Smooth muscle cell of the coronary artery (primary cell): Measurements from ENCODE around the gene MBNL3. TPM values are rescaled to one million over a fixed set of nuclear protein-coding genes. Genes with fewer than 3 reads are reported as not detected.

Source experiments
- total RNA-seq: library from RNA; depleted of rRNA; stranded (reverse); fragments of >200 nt; gene quantifications from 2 replicates; pipeline ENCODE4 v1.2.3, GENCODE V29; 2014; ENCODE audit warnings: low replicate concordance

The MBNL3 gene, protein sequence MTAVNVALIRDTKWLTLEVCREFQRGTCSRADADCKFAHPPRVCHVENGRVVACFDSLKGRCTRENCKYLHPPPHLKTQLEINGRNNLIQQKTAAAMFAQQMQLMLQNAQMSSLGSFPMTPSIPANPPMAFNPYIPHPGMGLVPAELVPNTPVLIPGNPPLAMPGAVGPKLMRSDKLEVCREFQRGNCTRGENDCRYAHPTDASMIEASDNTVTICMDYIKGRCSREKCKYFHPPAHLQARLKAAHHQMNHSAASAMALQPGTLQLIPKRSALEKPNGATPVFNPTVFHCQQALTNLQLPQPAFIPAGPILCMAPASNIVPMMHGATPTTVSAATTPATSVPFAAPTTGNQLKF
- 0.53 and 2.1 TPM in 2 replicates for total RNA-seq

DNA sequence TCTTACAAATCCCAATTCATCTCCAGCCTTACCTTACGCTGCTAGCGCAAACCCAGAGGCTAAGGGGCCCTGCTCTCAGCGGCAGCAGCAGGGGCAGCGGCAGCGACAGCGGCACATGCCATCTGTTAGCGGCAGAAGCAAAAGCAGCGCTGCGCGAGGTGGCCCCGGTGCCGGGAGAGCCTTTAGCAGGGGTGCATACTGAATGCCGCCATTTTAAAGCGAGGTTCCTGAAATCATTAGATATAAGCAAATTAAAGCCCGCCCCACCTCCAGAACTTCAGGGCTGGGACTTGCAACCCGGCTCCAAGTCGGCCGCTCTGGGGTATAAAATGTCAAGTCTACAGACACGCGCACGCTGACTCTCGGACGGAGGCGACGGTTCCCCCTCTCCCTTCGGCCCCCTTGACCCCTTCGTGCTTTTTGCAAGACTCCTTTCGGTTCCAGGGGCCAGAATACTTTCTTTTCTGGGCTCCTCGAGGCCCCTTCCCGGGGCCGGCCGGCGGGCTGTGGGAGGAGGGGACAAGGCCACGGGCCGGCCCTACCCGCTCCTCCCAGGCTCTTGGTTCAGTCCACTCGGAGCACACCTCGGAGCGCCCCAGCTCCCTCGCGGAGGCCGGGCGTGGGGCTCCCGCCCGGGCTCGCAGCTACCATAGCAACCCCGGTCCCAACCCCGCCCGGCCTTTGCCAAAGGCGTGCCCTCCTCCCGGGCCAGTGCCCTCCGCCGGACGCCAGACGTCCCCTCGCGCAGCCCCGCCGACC, at the start of gene MBNL3:
TSS of gene MBNL3 (minus strand) at position 220 of the 759 bp plus-strand sequence. CDS start 49,427 bp downstream, outside the sequence.

